SU-DHL-6 (cell line): Measurements from ENCODE around the gene CPED1.

Experiments
- H2AFZ ChIP-seq: fragments of 200-600 bp; sonication (generic); 2 replicates; pipeline ENCODE4 v1.6.1; 2014; ENCODE audit warnings: low read depth, mild to moderate bottlenecking, moderate library complexity, mixed read lengths, antibody characterized with exemption, low read length; ENCODE audit not compliant: severe bottlenecking
- H3F3A ChIP-seq: fragments of 200-600 bp; shearing (Covaris generic); 2 replicates; pipeline ENCODE4 v1.6.0; 2016; ENCODE audit warnings: antibody characterized with exemption, mild to moderate bottlenecking; ENCODE audit not compliant: insufficient read depth
- H3K27ac ChIP-seq: fragments of 200-600 bp; sonication (generic); 2 replicates; pipeline ENCODE4 v1.5.1; 2016; ENCODE audit warnings: low read depth, mild to moderate bottlenecking, low read length, moderate library complexity, mixed read lengths
- H3K27me3 ChIP-seq: fragments of 200-600 bp; sonication (generic), shearing (Covaris generic); 2 replicates; pipeline ENCODE4 v1.6.0; 2014; ENCODE audit warnings: mild to moderate bottlenecking, low read length
- H3K36me3 ChIP-seq: fragments of 200-600 bp; sonication (generic); 2 replicates; pipeline ENCODE4 v1.6.1; 2014; ENCODE audit warnings: mild to moderate bottlenecking, low read length, mixed read lengths
- H3K4me2 ChIP-seq: fragments of 300-600, 200-600 bp; shearing (Covaris generic), sonication (generic); 2 replicates; pipeline ENCODE4 v1.6.0; 2014; ENCODE audit warnings: low read length, low read depth, mild to moderate bottlenecking; ENCODE audit not compliant: poor library complexity, severe bottlenecking
- H3K4me3 ChIP-seq: fragments of 200-600 bp; sonication (generic); 2 replicates; pipeline ENCODE4 v1.5.1; 2014; ENCODE audit warnings: antibody characterized with exemption, low read length, mild to moderate bottlenecking, mixed read lengths; ENCODE audit not compliant: insufficient read depth, poor library complexity, severe bottlenecking
- H3K79me2 ChIP-seq: fragments of 200-600 bp; sonication (generic); 2 replicates; pipeline ENCODE4 v1.6.1; 2014; ENCODE audit warnings: mild to moderate bottlenecking, low read length, moderate library complexity; ENCODE audit not compliant: insufficient read depth
- H3K9ac ChIP-seq: fragments of 200-600 bp; sonication (generic); 2 replicates; pipeline ENCODE4 v1.7.0; 2014; ENCODE audit warnings: mild to moderate bottlenecking, low read length
- H3K9me2 ChIP-seq: fragments of 200-600 bp; sonication (generic); replicated peaks from 2 replicates; pipeline ENCODE4 v1.6.1; 2014; ENCODE audit warnings: low read length; ENCODE audit not compliant: insufficient read depth
- H3K9me3 ChIP-seq: fragments of 200-600 bp; sonication (generic); 2 replicates; pipeline ENCODE4 v1.6.1; 2014; ENCODE audit warnings: low read length, mixed read lengths; ENCODE audit not compliant: insufficient read depth
- H4K20me1 ChIP-seq: fragments of 200-600 bp; sonication (generic); 2 replicates; pipeline ENCODE4 v1.6.1; 2014; ENCODE audit warnings: low read depth, mild to moderate bottlenecking, antibody characterized with exemption, low read length, moderate library complexity, mixed read lengths
- EZH2phosphoT487 ChIP-seq: fragments of 200-600 bp; sonication (generic), shearing (Covaris generic); conservative IDR thresholded peaks from 2 replicates; pipeline ENCODE4 v1.6.1; 2018; ENCODE audit warnings: mild to moderate bottlenecking, antibody characterized with exemption, low read length, moderate library complexity, mixed read lengths
- TF ChIP-seq, protein P1 (sequence below): fragments of 200-600 bp; sonication (generic); IDR thresholded peaks from one replicate; pipeline ENCODE4 v1.5.1; 2017; ENCODE audit warnings: antibody characterized with exemption, mild to moderate bottlenecking, low read length, moderate library complexity; ENCODE audit not compliant: insufficient read depth, poor library complexity, severe bottlenecking

Gene CPED1

DNA sequence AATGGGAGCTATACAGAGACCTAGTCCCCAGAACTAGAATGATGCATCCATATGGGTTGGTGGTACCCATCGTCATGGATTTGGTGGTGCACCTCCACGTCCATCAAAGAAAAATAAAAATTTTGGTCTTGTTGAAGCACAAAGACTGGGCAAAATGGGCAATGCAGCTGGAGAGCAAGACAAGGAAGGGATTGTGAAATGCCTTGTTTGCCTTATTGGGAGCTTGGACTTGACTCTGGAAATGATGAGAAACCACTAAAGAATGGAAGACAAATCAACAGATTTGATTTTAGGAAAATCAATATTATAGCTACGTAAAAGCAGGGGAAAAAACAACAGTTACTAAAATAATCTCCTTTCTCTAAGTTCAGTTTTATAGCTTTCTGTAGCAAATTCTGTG is 150.9 kb downstream of the CPED1 start:
- Histone ChIP-seq H3K4me2 (no peak overlapping the region), H3K4me3 (no peak overlapping the region), H3K27me3 (no peaks in the 10 kb centered on the region), H3K9ac (no peak overlapping the region), H3K9me2 (no peaks in the 10 kb centered on the region), H3K27ac (no peak overlapping the region), H3K9me3 (no peaks in the 10 kb centered on the region), H2AFZ (no peak overlapping the region), H3K79me2 (no peaks in the 10 kb centered on the region), H3K36me3 (no peaks in the 10 kb centered on the region), H4K20me1 (no peaks in the 10 kb centered on the region), H3F3A (no peaks in the 10 kb centered on the region)
- TF ChIP-seq EZH2phosphoT487, result no peak
- TF ChIP-seq, protein P1, sequence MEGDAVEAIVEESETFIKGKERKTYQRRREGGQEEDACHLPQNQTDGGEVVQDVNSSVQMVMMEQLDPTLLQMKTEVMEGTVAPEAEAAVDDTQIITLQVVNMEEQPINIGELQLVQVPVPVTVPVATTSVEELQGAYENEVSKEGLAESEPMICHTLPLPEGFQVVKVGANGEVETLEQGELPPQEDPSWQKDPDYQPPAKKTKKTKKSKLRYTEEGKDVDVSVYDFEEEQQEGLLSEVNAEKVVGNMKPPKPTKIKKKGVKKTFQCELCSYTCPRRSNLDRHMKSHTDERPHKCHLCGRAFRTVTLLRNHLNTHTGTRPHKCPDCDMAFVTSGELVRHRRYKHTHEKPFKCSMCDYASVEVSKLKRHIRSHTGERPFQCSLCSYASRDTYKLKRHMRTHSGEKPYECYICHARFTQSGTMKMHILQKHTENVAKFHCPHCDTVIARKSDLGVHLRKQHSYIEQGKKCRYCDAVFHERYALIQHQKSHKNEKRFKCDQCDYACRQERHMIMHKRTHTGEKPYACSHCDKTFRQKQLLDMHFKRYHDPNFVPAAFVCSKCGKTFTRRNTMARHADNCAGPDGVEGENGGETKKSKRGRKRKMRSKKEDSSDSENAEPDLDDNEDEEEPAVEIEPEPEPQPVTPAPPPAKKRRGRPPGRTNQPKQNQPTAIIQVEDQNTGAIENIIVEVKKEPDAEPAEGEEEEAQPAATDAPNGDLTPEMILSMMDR, result no peak

DNA sequence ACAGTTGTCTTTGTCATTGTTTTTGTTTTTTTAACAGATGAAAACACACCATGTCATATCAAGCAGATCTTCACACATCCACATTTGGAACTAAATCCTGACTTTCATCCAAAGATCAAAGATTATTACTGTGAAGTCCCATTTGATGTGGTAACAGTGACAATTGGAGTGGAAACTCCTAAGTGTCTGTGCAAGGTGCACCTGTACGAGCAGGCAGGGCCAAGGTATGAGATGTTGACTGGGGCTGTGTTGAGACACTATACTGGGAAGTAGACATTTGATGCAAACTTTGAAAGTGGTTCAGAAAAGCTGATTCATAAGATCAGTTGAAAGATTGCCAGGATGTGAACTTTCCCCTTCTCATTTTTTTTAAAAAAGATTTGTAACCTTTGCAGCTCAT is 152.3 kb downstream of the CPED1 start:
- H3K27me3 ChIP-seq, result no peaks in the 10 kb centered on the region
- H3F3A ChIP-seq, result no peaks in the 10 kb centered on the region
- H3K36me3 ChIP-seq, result no peaks in the 10 kb centered on the region
- TF ChIP-seq, protein P1, result no peak
- TF ChIP-seq EZH2phosphoT487, result no peak
- H3K79me2 ChIP-seq, result no peaks in the 10 kb centered on the region
- H3K27ac ChIP-seq, result no peak overlapping the region
- H3K9me3 ChIP-seq, result no peaks in the 10 kb centered on the region
- no peaks in the 10 kb centered on the region for H4K20me1 ChIP-seq
- no peaks in the 10 kb centered on the region for H3K9me2 ChIP-seq
- no peak overlapping the region for H2AFZ ChIP-seq
- no peak overlapping the region for H3K4me3 ChIP-seq
- H3K9ac ChIP-seq, result no peak overlapping the region
- no peak overlapping the region for H3K4me2 ChIP-seq

DNA sequence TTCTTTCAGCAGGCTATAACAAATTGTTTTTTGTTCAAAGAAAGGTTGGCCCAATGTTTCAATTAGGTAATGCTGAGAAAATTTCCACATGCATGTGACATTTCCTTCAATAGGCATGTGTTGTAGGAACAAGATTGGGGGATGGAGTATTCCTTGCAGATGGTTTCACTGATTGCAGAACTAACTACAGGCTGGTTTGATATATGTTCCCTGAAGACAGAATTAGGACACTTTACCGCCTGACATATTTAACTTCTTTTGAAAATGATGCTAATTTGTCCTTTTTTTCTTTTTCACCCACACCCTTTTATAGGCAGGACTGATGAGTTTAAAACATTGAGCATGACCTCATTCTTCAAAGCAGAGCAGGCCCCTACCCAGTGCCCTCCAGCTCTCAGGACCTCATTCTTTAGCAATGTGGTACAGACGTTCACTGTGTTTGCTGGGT is 163.3 kb downstream of the CPED1 start:
- TF ChIP-seq, protein P1, result no peak
- TF ChIP-seq EZH2phosphoT487, result no peak
- Histone ChIP-seq H3F3A (no peaks in the 10 kb centered on the region), H3K4me3 (no peak overlapping the region), H3K27ac (no peak overlapping the region), H3K27me3 (no peaks in the 10 kb centered on the region), H3K4me2 (no peak overlapping the region), H3K9ac (no peak overlapping the region), H3K9me2 (no peaks in the 10 kb centered on the region), H3K9me3 (no peaks in the 10 kb centered on the region), H3K79me2 (no peaks in the 10 kb centered on the region), H2AFZ (no peak overlapping the region), H4K20me1 (no peaks in the 10 kb centered on the region), H3K36me3 (no peaks in the 10 kb centered on the region)

DNA sequence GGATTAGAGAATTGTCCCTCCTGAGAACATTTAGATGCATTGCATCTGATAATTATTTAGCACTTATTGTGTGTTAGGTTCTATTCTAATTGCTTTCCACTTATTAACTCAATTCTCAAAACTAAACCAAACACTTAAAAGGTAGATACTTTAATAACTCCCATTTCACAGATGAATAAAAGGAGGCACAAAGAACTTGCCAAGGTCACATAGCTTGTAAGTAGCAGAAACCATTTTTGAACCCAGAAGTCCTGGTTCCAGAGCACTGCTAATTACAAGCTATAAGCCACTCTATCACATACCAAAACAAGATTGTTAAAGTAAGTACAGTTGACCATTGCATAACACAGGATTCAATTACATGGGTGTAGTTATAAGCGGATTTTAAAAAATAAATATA is 164.9 kb downstream of the CPED1 start:
- H3F3A ChIP-seq, result no peaks in the 10 kb centered on the region
- no peak for TF ChIP-seq EZH2phosphoT487
- TF ChIP-seq, protein P1, result no peak
- no peak overlapping the region for H3K27ac ChIP-seq
- no peaks in the 10 kb centered on the region for H3K9me3 ChIP-seq
- no peak overlapping the region for H3K4me2 ChIP-seq
- H3K9me2 ChIP-seq, result no peaks in the 10 kb centered on the region
- H3K9ac ChIP-seq, result no peak overlapping the region
- no peaks in the 10 kb centered on the region for H3K36me3 ChIP-seq
- no peaks in the 10 kb centered on the region for H3K27me3 ChIP-seq
- H3K79me2 ChIP-seq, result no peaks in the 10 kb centered on the region
- no peaks in the 10 kb centered on the region for H4K20me1 ChIP-seq
- no peak overlapping the region for H3K4me3 ChIP-seq
- H2AFZ ChIP-seq, result no peak overlapping the region
